H1 (cell line): ENCODE measurements around the gene CCDC7. TPM values are rescaled to one million over a fixed set of nuclear protein-coding genes. Genes with fewer than 3 reads are reported as not detected.
"Not testable (repeated sequence)": the region's sequence is repeated elsewhere in the genome, so short reads cannot be mapped to it uniquely, and the experiment has no call there.

Experiments
- CTCF ChIA-PET: fragments of 300-600 bp; sonication (Branson Sonifier 250); formaldehyde crosslinking; loops from one replicate; lab custom pipeline; 2021; ENCODE audit not compliant: partially characterized antibody; lab: Charles Lee
- POLR2A ChIA-PET: fragments of 300-600 bp; sonication (Branson Sonifier 250); formaldehyde crosslinking; loops from one replicate; lab custom pipeline; 2021; ENCODE audit warnings: inconsistent platforms; ENCODE audit not compliant: partially characterized antibody; lab: Charles Lee
- DNase-seq, 2 experiments: peaks; one replicate each; pipeline versions ENCODE4 v3.0.0 to v3.0.0-alpha.2; 2010 to 2022; ENCODE audit warnings: low spot score in 2 of 2, low read depth in 1 of 2, mixed read lengths in 1 of 2
- FAIRE-seq: peaks from 2 replicates; lab custom pipeline; 2011; peaks lifted over from hg19 to GRCh38; lab: Jason Lieb, UNC
- H2AFZ ChIP-seq: 2 replicates; pipeline ENCODE4 v1.8.1; 2012; ENCODE audit warnings: low read length, inconsistent platforms
- H2AK5ac ChIP-seq: 2 replicates; pipeline ENCODE4 v1.6.1; 2013; ENCODE audit warnings: low read depth, low read length
- H2BK120ac ChIP-seq: replicated peaks from 2 replicates; pipeline ENCODE3; 2013; ENCODE audit warnings: low read depth, low read length, inconsistent platforms
- H2BK12ac ChIP-seq: 2 replicates; pipeline ENCODE4 v1.6.1; 2013; ENCODE audit warnings: low read depth, low read length
- H2BK15ac ChIP-seq: 2 replicates; pipeline ENCODE4 v1.6.1; 2013; ENCODE audit warnings: low read length
- H2BK20ac ChIP-seq: 2 replicates; pipeline ENCODE4 v1.6.1; 2013; ENCODE audit warnings: low read length
- H2BK5ac ChIP-seq: 2 replicates; pipeline ENCODE4 v1.6.1; 2013; ENCODE audit warnings: low read depth, low read length
- H3K14ac ChIP-seq: 2 replicates; pipeline ENCODE4 v1.6.1; 2013; ENCODE audit warnings: inconsistent platforms; ENCODE audit not compliant: insufficient read length
- H3K18ac ChIP-seq: 2 replicates; pipeline ENCODE4 v1.6.1; 2013; ENCODE audit warnings: low read length; ENCODE audit errors: extremely low read depth
- H3K23ac ChIP-seq: 2 replicates; pipeline ENCODE4 v1.6.1; 2013; ENCODE audit warnings: inconsistent platforms; ENCODE audit not compliant: insufficient read length
- H3K23me2 ChIP-seq: 2 replicates; pipeline ENCODE4 v1.6.1; 2013; ENCODE audit warnings: low read depth, low read length
- H3K27ac ChIP-seq: 2 replicates; pipeline ENCODE4 v1.6.1; 2011; ENCODE audit warnings: low read depth, low read length, inconsistent platforms
- H3K27me3 ChIP-seq, 4 experiments: replicated peaks in 1 of 4; 1 replicate in 1 of 4; 2 replicates in 3 of 4; pipeline versions ENCODE4 v1.6.1 to v1.8.1; 2011 to 2013; ENCODE audit warnings: low read length in 3 of 4, mild to moderate bottlenecking in 3 of 4, inconsistent platforms in 2 of 4, mixed read lengths in 2 of 4, moderate library complexity in 1 of 4; ENCODE audit not compliant: control insufficient read depth in 3 of 4, insufficient read depth in 3 of 4; ENCODE audit errors: extremely low read depth in 1 of 4
- H3K36me3 ChIP-seq, 4 experiments: 2 replicates each; pipeline versions ENCODE4 v1.6.1 to v1.8.1; 2011 to 2013; ENCODE audit warnings: mild to moderate bottlenecking in 4 of 4, low read length in 3 of 4, moderate library complexity in 2 of 4, control low read depth in 1 of 4, inconsistent platforms in 1 of 4; ENCODE audit not compliant: insufficient read depth in 4 of 4, control insufficient read depth in 2 of 4
- H3K4ac ChIP-seq: replicated peaks from 2 replicates; pipeline ENCODE3; 2013; ENCODE audit warnings: low read length, low read depth, mixed read lengths, inconsistent platforms; ENCODE audit not compliant: insufficient read length
- H3K4me1 ChIP-seq, 4 experiments: replicated peaks in 1 of 4; 1 replicate in 1 of 4; 2 replicates in 3 of 4; pipeline versions ENCODE4 v1.6.1 to v1.8.1; 2011 to 2013; ENCODE audit warnings: low read length in 3 of 4, inconsistent platforms in 2 of 4, mixed read lengths in 1 of 4; ENCODE audit not compliant: insufficient read depth in 4 of 4, control insufficient read depth in 3 of 4
- H3K4me2 ChIP-seq, 2 experiments: 2 replicates each; pipeline versions ENCODE4 v1.6.1 to v1.8.1; 2011 to 2013; ENCODE audit warnings: low read depth in 2 of 2, low read length in 2 of 2, control low read depth in 1 of 2, inconsistent platforms in 1 of 2, mild to moderate bottlenecking in 1 of 2; ENCODE audit not compliant: insufficient read depth in 1 of 2
- H3K4me3 ChIP-seq, 4 experiments: fragments of 200-600, 300-600 bp in 1 of 4; sonication (generic), shearing (Covaris generic), sonication (Bioruptor Twin) in 1 of 4; 2 replicates each; pipeline versions ENCODE4 v1.5.1 to v1.8.1; 2011 to 2016; ENCODE audit warnings: low read length in 4 of 4, low read depth in 3 of 4, control low read depth in 2 of 4, inconsistent platforms in 2 of 4, mild to moderate bottlenecking in 2 of 4, mixed read lengths in 1 of 4, moderate library complexity in 1 of 4; ENCODE audit not compliant: insufficient read depth in 2 of 4; ENCODE audit errors: extremely low read depth in 1 of 4
- H3K56ac ChIP-seq: replicated peaks from 2 replicates; pipeline ENCODE3; 2013; ENCODE audit warnings: low read depth, mild to moderate bottlenecking, mixed read lengths, low read length, inconsistent platforms; ENCODE audit not compliant: insufficient read length
- H3K79me1 ChIP-seq: 2 replicates; pipeline ENCODE4 v1.6.1; 2013; ENCODE audit warnings: low read depth, low read length, control low read depth
- H3K79me2 ChIP-seq, 2 experiments: 2 replicates each; pipeline versions ENCODE4 v1.6.1 to v1.8.1; 2012 to 2013; ENCODE audit warnings: low read length in 2 of 2, mild to moderate bottlenecking in 2 of 2, inconsistent platforms in 1 of 2; ENCODE audit not compliant: insufficient read depth in 2 of 2, control insufficient read depth in 1 of 2
- H3K9ac ChIP-seq, 4 experiments: replicated peaks in 1 of 4; 1 replicate in 1 of 4; 2 replicates in 3 of 4; pipeline versions ENCODE4 v1.6.1 to v1.8.1; 2011 to 2013; ENCODE audit warnings: low read depth in 3 of 4, low read length in 3 of 4, control low read depth in 2 of 4, mild to moderate bottlenecking in 2 of 4, moderate library complexity in 2 of 4, inconsistent platforms in 1 of 4; ENCODE audit errors: extremely low read depth in 1 of 4
- H3K9me3 ChIP-seq, 2 experiments: 2 replicates each; pipeline versions ENCODE4 v1.6.1 to v1.8.1; 2012 to 2013; ENCODE audit warnings: mild to moderate bottlenecking in 2 of 2, moderate library complexity in 2 of 2, control low read depth in 1 of 2, inconsistent platforms in 1 of 2, low read depth in 1 of 2, low read length in 1 of 2, mixed read lengths in 1 of 2; ENCODE audit not compliant: insufficient read depth in 2 of 2
- H4K20me1 ChIP-seq, 2 experiments: replicated peaks in 1 of 2; 2 replicates each; pipeline versions ENCODE3 to v1.8.1; 2011 to 2013; ENCODE audit warnings: inconsistent platforms in 2 of 2, low read length in 2 of 2, mild to moderate bottlenecking in 1 of 2; ENCODE audit not compliant: insufficient read depth in 2 of 2, control insufficient read depth in 1 of 2
- H4K5ac ChIP-seq: 2 replicates; pipeline ENCODE4 v1.6.1; 2013; ENCODE audit warnings: low read length, low read depth, mixed read lengths, inconsistent platforms; ENCODE audit not compliant: insufficient read length
- H4K8ac ChIP-seq: 2 replicates; pipeline ENCODE4 v1.8.0; 2013; ENCODE audit warnings: mild to moderate bottlenecking, moderate library complexity, low read length, inconsistent platforms; ENCODE audit not compliant: insufficient read depth; ENCODE audit errors: extremely low read depth
- H4K91ac ChIP-seq: replicated peaks from 2 replicates; pipeline ENCODE3; 2013; ENCODE audit warnings: low read length, mixed read lengths, inconsistent platforms; ENCODE audit not compliant: insufficient read length
- WGBS, 2 experiments: shearing (Covaris generic) in 1 of 2; methylation state at CpG; one replicate each; pipeline versions ENCODE4 v1.1.6 to v1.1.7; 2013 to 2015; ENCODE audit warnings: low lambda C conversion rate in 2 of 2, mixed read lengths in 2 of 2, inconsistent platforms in 1 of 2, low coverage in 1 of 2, missing lambda C conversion rate in 1 of 2; ENCODE audit not compliant: insufficient replicate concordance in 2 of 2, insufficient coverage in 1 of 2, insufficient read length in 1 of 2; ENCODE audit errors: extremely low coverage in 1 of 2, missing lambda C conversion rate in 1 of 2; 5-methylcytosine and 5-hydroxymethylcytosine counted together
- polyA plus RNA-seq, 7 experiments: library from polyadenylated mRNA; depleted of rRNA in 3 of 7; stranded (reverse) in 5 of 7; unstranded in 2 of 7; fragments of >200 nt in 5 of 7; fragments of 200-250 nt in 2 of 7; gene quantifications; 1 replicate in 5 of 7; 2 replicates in 1 of 7; 4 replicates in 1 of 7; pipeline versions ENCODE4 v1.2.1 to v1.2.3, GENCODE V29; 2011 to 2013; ENCODE audit warnings: missing spikeins in 2 of 7, mixed read lengths in 2 of 7
- total RNA-seq: library from RNA; stranded (reverse); fragmentation: NEBNext Ultra II Directional; extraction: Animal tissue kit (Norgen Biotek cat#: 25700); gene quantifications from 2 replicates; pipeline ENCODE4 v1.2.1, GENCODE V29; 2021

Gene CCDC7
- total and polyA plus RNA-seq, 2 of the 8 experiments (the other 6 are each of a cell fraction or from before 2014, with no cell fraction given) = 0.18 to 0.74 TPM

DNA sequence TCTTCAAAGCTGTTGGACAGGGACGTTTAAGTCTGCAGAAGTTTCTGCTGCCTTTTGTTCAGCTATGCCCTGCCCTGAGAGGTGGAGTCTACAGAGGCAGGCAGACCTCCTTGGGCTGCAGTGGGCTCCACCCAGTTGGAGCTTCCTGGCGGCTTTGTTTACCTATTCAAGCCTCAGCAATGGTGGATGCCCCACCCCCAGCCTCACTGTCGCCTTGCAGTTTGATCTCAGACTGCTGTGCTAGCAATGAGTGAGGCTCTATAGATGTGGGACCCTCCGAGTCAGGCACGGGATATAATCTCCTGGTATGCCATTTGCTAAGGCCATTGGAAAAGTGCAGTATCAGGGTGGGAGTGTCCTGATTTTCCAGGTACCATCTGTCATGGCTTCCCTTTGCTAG is 152.1 kb downstream of the CCDC7 start:
- WGBS, 2 experiments = 75% methylated on average over 5 of the region's 5 CpGs; no CpG with 5 or more reads in 1 of the 2 experiments
- H3K4me1 ChIP-seq, H3K56ac ChIP-seq, H3K18ac ChIP-seq, H2BK12ac ChIP-seq, FAIRE-seq, H3K27me3 ChIP-seq, H2BK5ac ChIP-seq, H3K79me1 ChIP-seq, H3K14ac ChIP-seq, H4K8ac ChIP-seq, H3K36me3 ChIP-seq, H3K9ac ChIP-seq, H3K23ac ChIP-seq, H3K4ac ChIP-seq, H3K23me2 ChIP-seq, H4K20me1 ChIP-seq, H4K5ac ChIP-seq, H3K79me2 ChIP-seq, H2AK5ac ChIP-seq, H3K4me2 ChIP-seq, H4K91ac ChIP-seq, H2BK20ac ChIP-seq, H3K4me3 ChIP-seq, CTCF ChIA-PET, H2BK15ac ChIP-seq, H3K27ac ChIP-seq, H2BK120ac ChIP-seq, H2AFZ ChIP-seq, POLR2A ChIA-PET, DNase-seq: not testable (repeated sequence)
- peaks cover 15 to 20% of the 10 kb centered on the region in 2 experiments; a peak in 3 of 4 replicates for H3K9me3 ChIP-seq
